ENCODE measurements around the gene JCAD. TPM values are rescaled to one million over a fixed set of nuclear protein-coding genes. Genes with fewer than 3 reads are reported as not detected.

JCAD gene
- total and polyA plus RNA-seq, 10 of the 15 experiments (the other 5 are each of a cell fraction or from before 2014, with no cell fraction given), result 0.28 TPM; not detected in 9

DNA sequence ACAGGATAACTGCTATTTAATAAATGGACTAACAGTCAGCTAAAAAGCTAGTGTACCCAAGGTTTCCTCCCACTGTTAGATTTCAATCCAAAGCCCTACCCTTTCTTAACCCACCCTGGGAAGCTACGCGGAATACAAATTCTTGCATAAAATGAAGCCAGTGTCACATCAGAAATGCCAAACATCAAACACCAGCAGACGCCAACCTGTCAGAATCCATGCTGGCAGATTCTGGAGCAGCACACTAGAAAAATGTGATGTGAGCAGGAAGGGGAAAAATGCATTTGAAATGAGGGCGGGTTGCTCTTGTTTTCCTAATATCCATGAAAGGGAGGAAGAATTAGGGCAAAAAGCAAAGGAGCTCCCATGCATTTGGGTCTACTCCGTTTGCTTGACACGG, 16.1 kb upstream of the JCAD start:
- no peaks in the 10 kb centered on the region for H3K36me3 ChIP-seq (ENCODE audit: control insufficient read depth in 2 of 2, insufficient read depth in 2 of 2, low read length in 1 of 2)
- H2AFZ ChIP-seq (ENCODE audit: control insufficient read depth, low read depth, low read length), result no peak overlapping the region
- in situ Hi-C loops (cut with MboI) (no loop called here), intact Hi-C loops (cut with micrococcal nuclease; ENCODE audit: unreplicated experiment) (no loop called here)
- H3K27ac ChIP-seq (ENCODE audit: control insufficient read depth, insufficient read depth), result no peak overlapping the region
- FAIRE-seq (no peak), DNase-seq (ENCODE audit: low read depth, low spot score) (no peak), ATAC-seq (no peak)
- H3K79me2 ChIP-seq (ENCODE audit: control insufficient read depth, insufficient read depth, low read length), result no peaks in the 10 kb centered on the region
- no peaks in the 10 kb centered on the region; a peak in 2 of 4 replicates for H3K27me3 ChIP-seq (replicated peaks in 1 of 2; ENCODE audit: control insufficient read depth in 2 of 2, insufficient read depth in 2 of 2, low read length in 1 of 2)
- no peaks in the 10 kb centered on the region for H4K20me1 ChIP-seq (ENCODE audit: control insufficient read depth, insufficient read depth)
- no peak overlapping the region for H3K9ac ChIP-seq (ENCODE audit: control insufficient read depth, insufficient read depth, low read length)
- ChIA-PET SMC1A (ENCODE audit: uncharacterized antibody, unreplicated experiment) (interaction anchor here (0.6 to 1.0 kb wide), 2 partner anchors 103 to 166 kb away, joined by 3 read pairs; no protein-coding TSS in a partner anchor), POLR2A (no interaction called here), RAD21 (ENCODE audit: unreplicated experiment) (no interaction called here), CTCF (interaction anchor here (0.6 to 0.7 kb wide), 2 partner anchors 9 to 563 kb away, joined by 3 read pairs; no protein-coding TSS in a partner anchor)
- no peak overlapping the region for H3K4me2 ChIP-seq (ENCODE audit: control insufficient read depth, insufficient read depth)
- no peaks in the 10 kb centered on the region for H3K4me1 ChIP-seq (ENCODE audit: control insufficient read depth, insufficient read depth, low read length)
- 72% methylated on average over 6 of the region's 6 CpGs for WGBS (ENCODE audit: insufficient coverage, insufficient replicate concordance, low lambda C conversion rate, missing lambda C conversion rate)
- H3K4me3 ChIP-seq, result no peak overlapping the region
- no peaks in the 10 kb centered on the region for H3K9me3 ChIP-seq (replicated peaks; ENCODE audit: control insufficient read depth, insufficient read depth, low read length)
- TF ChIP-seq TBL1XR1 (IDR thresholded peaks at IDR 0.05; ENCODE audit: low read depth, low read length) (no peak), SMAD5 (IDR thresholded peaks at IDR 0.05; ENCODE audit: low read depth) (no peak), RUNX3 (IDR thresholded peaks at IDR 0.05; ENCODE audit: low read length) (no peak), NFIC (IDR thresholded peaks at IDR 0.05; ENCODE audit: low read depth, low read length) (no peak), NFYA (IDR thresholded peaks at IDR 0.05; ENCODE audit: borderline replicate concordance, low read depth, low read length) (no peak)
- TF ChIP-seq, protein P1, sequence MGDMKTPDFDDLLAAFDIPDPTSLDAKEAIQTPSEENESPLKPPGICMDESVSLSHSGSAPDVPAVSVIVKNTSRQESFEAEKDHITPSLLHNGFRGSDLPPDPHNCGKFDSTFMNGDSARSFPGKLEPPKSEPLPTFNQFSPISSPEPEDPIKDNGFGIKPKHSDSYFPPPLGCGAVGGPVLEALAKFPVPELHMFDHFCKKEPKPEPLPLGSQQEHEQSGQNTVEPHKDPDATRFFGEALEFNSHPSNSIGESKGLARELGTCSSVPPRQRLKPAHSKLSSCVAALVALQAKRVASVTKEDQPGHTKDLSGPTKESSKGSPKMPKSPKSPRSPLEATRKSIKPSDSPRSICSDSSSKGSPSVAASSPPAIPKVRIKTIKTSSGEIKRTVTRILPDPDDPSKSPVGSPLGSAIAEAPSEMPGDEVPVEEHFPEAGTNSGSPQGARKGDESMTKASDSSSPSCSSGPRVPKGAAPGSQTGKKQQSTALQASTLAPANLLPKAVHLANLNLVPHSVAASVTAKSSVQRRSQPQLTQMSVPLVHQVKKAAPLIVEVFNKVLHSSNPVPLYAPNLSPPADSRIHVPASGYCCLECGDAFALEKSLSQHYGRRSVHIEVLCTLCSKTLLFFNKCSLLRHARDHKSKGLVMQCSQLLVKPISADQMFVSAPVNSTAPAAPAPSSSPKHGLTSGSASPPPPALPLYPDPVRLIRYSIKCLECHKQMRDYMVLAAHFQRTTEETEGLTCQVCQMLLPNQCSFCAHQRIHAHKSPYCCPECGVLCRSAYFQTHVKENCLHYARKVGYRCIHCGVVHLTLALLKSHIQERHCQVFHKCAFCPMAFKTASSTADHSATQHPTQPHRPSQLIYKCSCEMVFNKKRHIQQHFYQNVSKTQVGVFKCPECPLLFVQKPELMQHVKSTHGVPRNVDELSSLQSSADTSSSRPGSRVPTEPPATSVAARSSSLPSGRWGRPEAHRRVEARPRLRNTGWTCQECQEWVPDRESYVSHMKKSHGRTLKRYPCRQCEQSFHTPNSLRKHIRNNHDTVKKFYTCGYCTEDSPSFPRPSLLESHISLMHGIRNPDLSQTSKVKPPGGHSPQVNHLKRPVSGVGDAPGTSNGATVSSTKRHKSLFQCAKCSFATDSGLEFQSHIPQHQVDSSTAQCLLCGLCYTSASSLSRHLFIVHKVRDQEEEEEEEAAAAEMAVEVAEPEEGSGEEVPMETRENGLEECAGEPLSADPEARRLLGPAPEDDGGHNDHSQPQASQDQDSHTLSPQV (IDR thresholded peaks at IDR 0.05), result no peak
- BruUV-seq (replicated peaks), result no TSS peak

Data from GM12878 (cell line).